ENCODE data around the gene LSM10.

DNA sequence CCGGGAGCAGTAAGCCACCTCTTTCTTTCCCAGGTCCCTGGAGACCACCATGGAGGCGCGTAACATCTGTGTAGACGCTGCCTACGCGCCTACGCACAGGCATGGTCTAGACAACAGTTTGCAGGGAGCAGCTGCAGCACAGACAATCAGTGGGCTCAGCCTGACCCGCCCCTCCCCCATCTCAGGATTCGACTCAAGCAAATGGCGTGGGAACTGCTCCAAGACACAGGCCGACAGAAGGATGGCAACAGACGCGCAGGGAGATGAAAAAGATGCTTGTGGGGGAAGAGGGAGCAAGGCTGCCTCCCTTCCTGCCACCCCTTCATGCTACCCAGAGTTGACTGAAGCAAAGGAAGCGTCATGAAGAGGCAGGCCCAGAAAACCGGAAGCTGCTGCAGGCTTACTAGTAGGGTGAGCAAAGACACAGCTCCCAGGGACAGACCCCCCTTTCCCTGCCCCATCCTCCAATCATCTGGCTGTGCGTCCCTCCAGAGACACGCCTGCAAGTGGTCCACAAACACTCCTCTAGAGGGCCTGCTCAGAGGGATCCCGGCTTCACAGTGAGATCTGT, 31.5 kb downstream of the LSM10 start:
- TF ChIP-seq, protein P1, sequence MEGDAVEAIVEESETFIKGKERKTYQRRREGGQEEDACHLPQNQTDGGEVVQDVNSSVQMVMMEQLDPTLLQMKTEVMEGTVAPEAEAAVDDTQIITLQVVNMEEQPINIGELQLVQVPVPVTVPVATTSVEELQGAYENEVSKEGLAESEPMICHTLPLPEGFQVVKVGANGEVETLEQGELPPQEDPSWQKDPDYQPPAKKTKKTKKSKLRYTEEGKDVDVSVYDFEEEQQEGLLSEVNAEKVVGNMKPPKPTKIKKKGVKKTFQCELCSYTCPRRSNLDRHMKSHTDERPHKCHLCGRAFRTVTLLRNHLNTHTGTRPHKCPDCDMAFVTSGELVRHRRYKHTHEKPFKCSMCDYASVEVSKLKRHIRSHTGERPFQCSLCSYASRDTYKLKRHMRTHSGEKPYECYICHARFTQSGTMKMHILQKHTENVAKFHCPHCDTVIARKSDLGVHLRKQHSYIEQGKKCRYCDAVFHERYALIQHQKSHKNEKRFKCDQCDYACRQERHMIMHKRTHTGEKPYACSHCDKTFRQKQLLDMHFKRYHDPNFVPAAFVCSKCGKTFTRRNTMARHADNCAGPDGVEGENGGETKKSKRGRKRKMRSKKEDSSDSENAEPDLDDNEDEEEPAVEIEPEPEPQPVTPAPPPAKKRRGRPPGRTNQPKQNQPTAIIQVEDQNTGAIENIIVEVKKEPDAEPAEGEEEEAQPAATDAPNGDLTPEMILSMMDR (IDR thresholded peaks at IDR 0.05) = no peak
- TF ChIP-seq POLR2AphosphoS5 (IDR thresholded peaks at IDR 0.05) (no peak), EP300 (IDR thresholded peaks at IDR 0.05) (no peak), POLR2A (IDR thresholded peaks at IDR 0.05) (no peak)

Measured in suprapubic skin (tissue), 4 donors.